ENCODE data around the gene TMEM132E. TPM values are rescaled to one million over a fixed set of nuclear protein-coding genes. Genes with fewer than 3 reads are reported as not detected.

Gene TMEM132E
- total and polyA plus RNA-seq, 2 of the 4 experiments (the other 2 are of a cell fraction), result not detected

DNA sequence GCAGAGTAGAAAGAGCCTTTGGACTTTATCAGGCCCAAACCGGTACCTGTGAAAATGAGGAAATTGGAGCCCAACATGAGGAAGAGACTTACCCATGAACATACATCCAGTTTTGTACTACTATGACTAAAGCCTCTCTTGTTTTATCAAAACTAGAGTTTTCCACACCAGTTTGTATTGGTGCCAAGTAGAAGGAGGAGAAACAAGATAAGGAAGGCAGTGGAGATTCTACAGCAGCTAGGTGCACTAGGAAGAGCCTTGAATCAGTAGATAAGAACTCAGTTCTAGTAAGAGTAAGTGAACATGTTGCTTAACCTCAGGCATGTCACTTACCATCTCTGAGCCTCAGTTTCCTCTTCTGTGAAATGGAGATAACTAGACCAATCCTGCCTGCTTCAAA, 13.7 kb upstream of the TMEM132E start:
- Histone ChIP-seq H2AK9ac (replicated peaks; ENCODE audit: low read depth, low read length, poor library complexity) (no peak overlapping the region), H3K36me3 (ENCODE audit: control insufficient read depth, insufficient read depth, low read length) (no peaks in the 10 kb centered on the region), H4K91ac (ENCODE audit: insufficient read depth, low read depth, low read length) (no peak overlapping the region), H2AFZ (replicated peaks; ENCODE audit: low read length, poor library complexity) (no peak overlapping the region), H4K8ac (ENCODE audit: low read depth in 2 of 2, low read length in 2 of 2) (no peak overlapping the region), H3K4me3 (ENCODE audit: insufficient read depth, low read depth, low read length) (no peak overlapping the region), H3K4me1 (ENCODE audit: control insufficient read depth, insufficient read depth, low read length) (no peaks in the 10 kb centered on the region), H2BK20ac (ENCODE audit: low read depth, low read length) (no peak overlapping the region), H3K18ac (ENCODE audit: low read depth, low read length) (no peak overlapping the region), H3K27me3 (ENCODE audit: control insufficient read depth, insufficient read depth, low read length) (no peaks in the 10 kb centered on the region; the same call in 1 of the 2 replicates), H3K27ac (ENCODE audit: insufficient read depth, low read length) (no peak overlapping the region), H4K5ac (ENCODE audit: low read depth, low read length) (no peak overlapping the region), H2BK15ac (ENCODE audit: low read depth, low read length) (no peak overlapping the region), H3K56ac (ENCODE audit: extremely low read depth, insufficient read depth, low read length) (no peak overlapping the region), H2BK5ac (ENCODE audit: low read depth, low read length, poor library complexity, severe bottlenecking) (no peak overlapping the region), H4K20me1 (ENCODE audit: insufficient read depth, low read length) (no peaks in the 10 kb centered on the region), H2AK5ac (ENCODE audit: low read depth, low read length) (no peak overlapping the region), H3K9me3 (ENCODE audit: control insufficient read depth, insufficient read depth, low read length) (no peaks in the 10 kb centered on the region), H3K79me1 (ENCODE audit: low read depth in 1 of 2, low read length in 2 of 2) (no peaks in the 10 kb centered on the region), H2BK120ac (ENCODE audit: low read depth, low read length) (no peak overlapping the region), H3K23ac (ENCODE audit: low read depth, low read length) (no peak overlapping the region), H3K4ac (ENCODE audit: low read depth, low read length) (no peak overlapping the region), H3K4me2 (ENCODE audit: low read depth, low read length) (no peak overlapping the region), H3K9ac (ENCODE audit: low read depth, low read length) (no peak overlapping the region), H3K9me1 (ENCODE audit: insufficient read depth, low read length) (no peaks in the 10 kb centered on the region), H3K14ac (replicated peaks; ENCODE audit: low read depth, low read length) (no peak overlapping the region)
- in situ Hi-C loops (cut with MboI; ENCODE audit: low sequenced_read_pairs), result no loop called here
- dilution Hi-C loops (cut with HindIII; ENCODE audit: low sequenced_read_pairs, unreplicated experiment), result no loop called here
- WGBS, 2 experiments (ENCODE audit: extremely low coverage in 2 of 2, insufficient read length in 1 of 2), result no CpG with 5 or more reads among the region's 1 CpG
- ATAC-seq (ENCODE audit: low read depth) (no peak), DNase-seq (no peak)
- ChIA-PET POLR2A (ENCODE audit: unreplicated experiment) (no interaction called here), CTCF (no interaction called here)
- no TSS peak for BruUV-seq (replicated peaks)
- TF ChIP-seq CHD1 (IDR thresholded peaks at IDR 0.05; ENCODE audit: low read depth, low read length) (no peak), RFX5 (IDR thresholded peaks at IDR 0.05; ENCODE audit: low read depth, low read length) (no peak), RCOR1 (IDR thresholded peaks at IDR 0.05; ENCODE audit: insufficient replicate concordance, low read length) (no peak), NFE2L2 (IDR thresholded peaks at IDR 0.05; ENCODE audit: low read depth, low read length) (no peak), FOS (IDR thresholded peaks at IDR 0.05; ENCODE audit: low read depth, low read length) (no peak), POLR2A (IDR thresholded peaks at IDR 0.05; ENCODE audit: low read depth, low read length) (no peak), MAZ (IDR thresholded peaks at IDR 0.05; ENCODE audit: borderline replicate concordance, low read depth, low read length) (no peak), CEBPB (IDR thresholded peaks at IDR 0.05; ENCODE audit: low read depth, low read length) (no peak), RAD21 (IDR thresholded peaks at IDR 0.05; ENCODE audit: low read length) (no peak)
- TF ChIP-seq, protein P1, sequence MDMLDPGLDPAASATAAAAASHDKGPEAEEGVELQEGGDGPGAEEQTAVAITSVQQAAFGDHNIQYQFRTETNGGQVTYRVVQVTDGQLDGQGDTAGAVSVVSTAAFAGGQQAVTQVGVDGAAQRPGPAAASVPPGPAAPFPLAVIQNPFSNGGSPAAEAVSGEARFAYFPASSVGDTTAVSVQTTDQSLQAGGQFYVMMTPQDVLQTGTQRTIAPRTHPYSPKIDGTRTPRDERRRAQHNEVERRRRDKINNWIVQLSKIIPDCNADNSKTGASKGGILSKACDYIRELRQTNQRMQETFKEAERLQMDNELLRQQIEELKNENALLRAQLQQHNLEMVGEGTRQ (IDR thresholded peaks at IDR 0.05; ENCODE audit: low read depth, low read length), result no peak
- TF ChIP-seq, protein P2, sequence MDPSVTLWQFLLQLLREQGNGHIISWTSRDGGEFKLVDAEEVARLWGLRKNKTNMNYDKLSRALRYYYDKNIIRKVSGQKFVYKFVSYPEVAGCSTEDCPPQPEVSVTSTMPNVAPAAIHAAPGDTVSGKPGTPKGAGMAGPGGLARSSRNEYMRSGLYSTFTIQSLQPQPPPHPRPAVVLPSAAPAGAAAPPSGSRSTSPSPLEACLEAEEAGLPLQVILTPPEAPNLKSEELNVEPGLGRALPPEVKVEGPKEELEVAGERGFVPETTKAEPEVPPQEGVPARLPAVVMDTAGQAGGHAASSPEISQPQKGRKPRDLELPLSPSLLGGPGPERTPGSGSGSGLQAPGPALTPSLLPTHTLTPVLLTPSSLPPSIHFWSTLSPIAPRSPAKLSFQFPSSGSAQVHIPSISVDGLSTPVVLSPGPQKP (IDR thresholded peaks at IDR 0.05; ENCODE audit: borderline replicate concordance, low read depth, low read length), result no peak
- intact Hi-C loops (cut with micrococcal nuclease), result no loop called here

Measured in IMR-90 (cell line).